Stimulated activated naive CD8-positive, alpha-beta T cell treated with anti-CD3 and anti-CD28 coated beads, Interleukin-15, amount 100 ng/mL, for 72 hours (primary cell): Measurements from ENCODE around the gene DDX53.

Source experiments
- ATAC-seq: fragments of 150-1000 bp; cut with Tn5 transposase; 2 replicates; pipeline ENCODE4 v1.10.0; 2021; ENCODE audit warnings: mild to moderate bottlenecking, moderate library complexity
- DNase-seq, 2 donors: peaks; one replicate each; pipeline ENCODE4 v3.0.0; 2021 to 2022
- H3K27ac Mint-ChIP-seq, 2 donors: one replicate each; pipeline ENCODE4 v1.8.0; 2022; ENCODE audit warnings: mild to moderate bottlenecking in 2 of 2, mixed read lengths in 2 of 2, moderate library complexity in 2 of 2
- H3K27me3 Mint-ChIP-seq: one replicate; pipeline ENCODE4 v1.8.0; 2022; ENCODE audit warnings: mixed read lengths
- H3K4me1 Mint-ChIP-seq: one replicate; pipeline ENCODE4 v1.8.0; 2022; ENCODE audit warnings: mild to moderate bottlenecking, mixed read lengths
- H3K4me3 Mint-ChIP-seq, 2 donors: one replicate each; pipeline ENCODE4 v1.8.0; 2022; ENCODE audit warnings: mild to moderate bottlenecking in 2 of 2, mixed read lengths in 2 of 2, moderate library complexity in 1 of 2
- H3K9me3 Mint-ChIP-seq, 2 donors: one replicate each; pipeline ENCODE4 v1.8.0; 2022; ENCODE audit warnings: mixed read lengths in 2 of 2

The DDX53 gene

GRCh38 chrX:22999696-23000223 is at the start of gene DDX53:
Gene DDX53, plus strand, starts transcription at chrX:22999960. Its CDS starts 98 bp downstream, at chrX:23000058.
- H3K4me3 Mint-ChIP-seq = no peak within 1 kb of the TSS
- no peak for DNase-seq
- ATAC-seq = no peak
- no peaks in the 10 kb centered on the region for H3K27me3 Mint-ChIP-seq
- H3K9me3 Mint-ChIP-seq = no peaks in the 10 kb centered on the region
- H3K27ac Mint-ChIP-seq = no peak within 1 kb of the TSS
- no peaks in the 10 kb centered on the region for H3K4me1 Mint-ChIP-seq

DNA sequence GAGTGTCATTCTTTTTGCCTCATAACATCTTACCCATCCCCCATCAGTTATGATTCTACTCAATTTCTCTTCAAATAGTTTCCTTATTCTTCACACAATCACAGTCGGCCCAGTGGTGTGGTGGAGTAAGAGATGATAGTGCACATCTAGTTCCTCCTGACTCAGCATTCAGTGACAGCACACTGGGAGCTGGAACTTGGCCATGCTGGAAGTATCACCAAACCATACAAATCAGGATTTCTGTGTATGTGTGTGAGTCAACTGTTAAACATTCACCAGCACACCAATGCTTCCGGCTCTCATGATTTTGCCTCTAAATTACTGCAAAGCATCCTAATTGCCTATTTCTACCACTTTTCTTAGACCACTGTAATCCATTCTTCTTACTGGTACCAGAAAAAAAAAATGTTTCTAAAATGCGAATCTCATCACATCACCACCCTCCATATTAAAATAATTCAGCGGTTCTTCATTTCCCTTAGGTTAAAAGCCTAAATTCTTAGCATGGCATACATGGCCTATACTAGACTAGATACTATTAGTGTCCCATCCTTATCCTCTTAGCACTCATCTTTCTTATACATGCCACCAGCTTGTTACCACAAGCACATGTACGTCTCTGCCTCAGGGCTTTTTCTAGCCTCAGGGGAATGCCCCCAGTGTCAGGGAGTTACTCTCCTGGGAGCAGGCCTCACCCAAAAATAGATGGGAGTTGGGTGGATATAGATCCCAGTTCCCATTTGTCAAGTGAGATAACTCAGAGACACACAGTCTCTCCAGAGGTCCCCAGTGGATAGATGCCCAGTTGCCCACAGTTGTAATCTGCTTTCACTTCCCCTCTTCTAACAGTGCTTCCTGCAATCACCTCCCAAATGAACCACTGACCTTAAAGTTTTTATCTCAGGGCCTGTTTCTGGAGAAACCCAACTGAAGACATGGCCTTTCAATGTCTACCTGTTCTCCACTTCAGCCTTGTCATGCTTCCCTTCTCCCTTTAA is 49.2 kb upstream of the DDX53 start:
- Mint-ChIP-seq H3K4me1 (no peaks in the 10 kb centered on the region), H3K27ac (no peak overlapping the region), H3K9me3 (peaks cover 0 to 7% of the 10 kb centered on the region in 2 donors), H3K4me3 (no peak overlapping the region), H3K27me3 (no peaks in the 10 kb centered on the region)
- DNase-seq = no peak
- no peak for ATAC-seq

DNA sequence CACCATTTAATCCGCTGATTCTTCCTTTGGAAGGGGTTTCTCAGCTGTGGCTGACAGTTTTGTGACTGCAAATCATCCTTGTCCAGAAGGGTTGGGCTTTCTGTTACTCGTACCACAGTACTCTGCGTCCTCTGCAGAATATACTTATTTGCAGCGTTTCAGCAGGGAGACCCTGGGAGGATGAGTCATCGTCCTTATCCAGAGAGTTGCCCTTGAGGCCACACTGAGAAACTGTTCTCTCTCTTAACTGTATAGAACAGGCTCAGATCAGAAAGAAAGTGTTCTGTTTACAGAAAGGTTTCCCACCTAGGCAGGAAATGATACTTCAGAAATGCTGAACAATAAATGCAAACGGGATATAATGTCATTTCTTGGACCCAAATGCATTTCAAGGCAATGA is 47.8 kb upstream of the DDX53 start:
- no peaks in the 10 kb centered on the region for H3K27me3 Mint-ChIP-seq
- no peak for DNase-seq

GRCh38 chrX:22958250-22958649 is 41.5 kb upstream of the DDX53 start:
- ATAC-seq (no peak), DNase-seq (no peak)
- H3K9me3 Mint-ChIP-seq = no peaks in the 10 kb centered on the region
- H3K27me3 Mint-ChIP-seq = no peaks in the 10 kb centered on the region
- H3K4me1 Mint-ChIP-seq = no peaks in the 10 kb centered on the region
- H3K4me3 Mint-ChIP-seq = no peak overlapping the region
- no peak overlapping the region for H3K27ac Mint-ChIP-seq

More for the DNA sequence above, 47.8 kb upstream of the DDX53 start:
- ATAC-seq = no peak
- Mint-ChIP-seq H3K4me3 (no peak overlapping the region), H3K4me1 (no peaks in the 10 kb centered on the region), H3K27ac (no peak overlapping the region), H3K9me3 (peaks cover 0 to 7% of the 10 kb centered on the region in 2 donors)

- Mint-ChIP-seq H3K4me3 (no peak overlapping the region), H3K27ac (no peak overlapping the region), H3K4me1 (no peaks in the 10 kb centered on the region), H3K9me3 (no peaks in the 10 kb centered on the region), H3K27me3 (no peaks in the 10 kb centered on the region)
- no peak for DNase-seq
- no peak for ATAC-seq
Observed at GRCh38 chrX:22959204-22959920, 40.4 kb upstream of the DDX53 start.

GRCh38 chrX:22963196-22963595 is 36.6 kb upstream of the DDX53 start:
- Mint-ChIP-seq H3K4me1 (no peaks in the 10 kb centered on the region), H3K27ac (no peak overlapping the region), H3K27me3 (no peaks in the 10 kb centered on the region), H3K4me3 (no peak overlapping the region), H3K9me3 (no peaks in the 10 kb centered on the region)
- DNase-seq (no peak), ATAC-seq (no peak)

DNA sequence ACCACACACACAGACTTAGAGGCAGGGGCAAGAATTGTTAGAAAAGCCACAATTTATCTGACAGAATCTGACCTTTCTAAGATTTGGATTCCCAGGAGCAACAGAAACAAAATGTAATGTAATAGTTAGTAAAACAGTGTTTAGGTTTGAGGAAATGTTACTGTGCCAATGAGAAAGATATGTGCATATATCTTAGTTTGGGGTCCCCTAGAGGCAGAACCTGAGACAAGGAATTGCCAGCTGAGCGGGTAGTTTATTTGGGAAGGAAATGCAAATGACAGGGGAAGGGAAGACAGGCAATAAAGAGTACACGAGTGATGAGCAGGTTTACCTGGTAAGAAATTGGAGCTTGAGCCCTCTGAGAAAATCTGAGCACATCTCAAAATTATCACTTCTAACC is 31.3 kb upstream of the DDX53 start:
- Mint-ChIP-seq H3K9me3 (peaks cover 0 to 7% of the 10 kb centered on the region in 2 donors), H3K4me3 (no peak overlapping the region), H3K4me1 (no peaks in the 10 kb centered on the region), H3K27me3 (no peaks in the 10 kb centered on the region), H3K27ac (peak overlapping the region in 1 of 2 donors; percentile 63)
- no peak for DNase-seq
- no peak for ATAC-seq

DNA sequence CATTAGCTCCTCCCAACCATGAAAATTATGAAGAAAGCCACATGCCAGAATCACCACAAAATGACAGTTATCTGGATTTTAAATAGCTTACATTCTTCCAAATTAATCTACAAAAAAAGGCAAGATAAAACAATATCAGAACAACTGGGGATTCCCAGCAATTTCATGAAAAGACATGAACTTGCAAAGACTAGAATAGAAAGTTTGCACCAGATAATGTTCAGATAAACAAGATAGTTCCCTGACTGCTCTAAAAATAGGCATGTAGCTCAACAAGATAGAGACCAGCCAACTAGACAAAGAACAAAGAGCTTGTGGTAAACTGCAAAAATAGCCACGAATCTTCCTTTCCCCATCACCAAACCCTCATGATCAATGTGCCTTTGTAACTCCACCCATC is 30.3 kb upstream of the DDX53 start:
- ATAC-seq (no peak), DNase-seq (no peak)
- H3K27me3 Mint-ChIP-seq = no peaks in the 10 kb centered on the region
- H3K4me3 Mint-ChIP-seq = no peak overlapping the region
- no peak overlapping the region for H3K27ac Mint-ChIP-seq
- H3K4me1 Mint-ChIP-seq = no peaks in the 10 kb centered on the region
- H3K9me3 Mint-ChIP-seq = peaks cover 0 to 7% of the 10 kb centered on the region in 2 donors

- Mint-ChIP-seq H3K4me3 (no peak overlapping the region), H3K9me3 (peaks cover 0 to 7% of the 10 kb centered on the region in 2 donors), H3K27ac (no peak overlapping the region), H3K4me1 (no peaks in the 10 kb centered on the region), H3K27me3 (no peaks in the 10 kb centered on the region)
- ATAC-seq (no peak), DNase-seq (no peak)
Observed at GRCh38 chrX:22970861-22971260, 28.9 kb upstream of the DDX53 start.

- ATAC-seq = no peak
- no peak for DNase-seq
- no peak overlapping the region for H3K4me3 Mint-ChIP-seq
- H3K9me3 Mint-ChIP-seq = peaks cover 0 to 7% of the 10 kb centered on the region in 2 donors
- no peak overlapping the region for H3K27ac Mint-ChIP-seq
- H3K27me3 Mint-ChIP-seq = no peaks in the 10 kb centered on the region
- no peaks in the 10 kb centered on the region for H3K4me1 Mint-ChIP-seq
Observed at GRCh38 chrX:22974616-22975015, 25.1 kb upstream of the DDX53 start.

- Mint-ChIP-seq H3K27ac (no peak overlapping the region), H3K4me3 (no peak overlapping the region), H3K27me3 (no peaks in the 10 kb centered on the region), H3K4me1 (no peaks in the 10 kb centered on the region), H3K9me3 (peaks cover 0 to 7% of the 10 kb centered on the region in 2 donors)
- DNase-seq (no peak), ATAC-seq (no peak)
Observed at GRCh38 chrX:22975786-22976185, 24.0 kb upstream of the DDX53 start.

GRCh38 chrX:22985958-22986357 is 13.8 kb upstream of the DDX53 start:
- no peak for ATAC-seq
- no peak overlapping the region for H3K4me3 Mint-ChIP-seq
- no peak for DNase-seq
- no peaks in the 10 kb centered on the region for H3K4me1 Mint-ChIP-seq
- H3K27me3 Mint-ChIP-seq = no peaks in the 10 kb centered on the region
- no peak overlapping the region for H3K27ac Mint-ChIP-seq
- H3K9me3 Mint-ChIP-seq = no peaks in the 10 kb centered on the region

- Mint-ChIP-seq H3K27me3 (no peaks in the 10 kb centered on the region), H3K27ac (no peak overlapping the region), H3K4me3 (no peak overlapping the region), H3K4me1 (no peaks in the 10 kb centered on the region), H3K9me3 (no peaks in the 10 kb centered on the region)
- ATAC-seq (no peak), DNase-seq (no peak)
Observed at GRCh38 chrX:22987452-22987851, 12.3 kb upstream of the DDX53 start.

- DNase-seq = no peak
Observed at GRCh38 chrX:23003116-23003515, 3.4 kb downstream of the DDX53 start.

DNA sequence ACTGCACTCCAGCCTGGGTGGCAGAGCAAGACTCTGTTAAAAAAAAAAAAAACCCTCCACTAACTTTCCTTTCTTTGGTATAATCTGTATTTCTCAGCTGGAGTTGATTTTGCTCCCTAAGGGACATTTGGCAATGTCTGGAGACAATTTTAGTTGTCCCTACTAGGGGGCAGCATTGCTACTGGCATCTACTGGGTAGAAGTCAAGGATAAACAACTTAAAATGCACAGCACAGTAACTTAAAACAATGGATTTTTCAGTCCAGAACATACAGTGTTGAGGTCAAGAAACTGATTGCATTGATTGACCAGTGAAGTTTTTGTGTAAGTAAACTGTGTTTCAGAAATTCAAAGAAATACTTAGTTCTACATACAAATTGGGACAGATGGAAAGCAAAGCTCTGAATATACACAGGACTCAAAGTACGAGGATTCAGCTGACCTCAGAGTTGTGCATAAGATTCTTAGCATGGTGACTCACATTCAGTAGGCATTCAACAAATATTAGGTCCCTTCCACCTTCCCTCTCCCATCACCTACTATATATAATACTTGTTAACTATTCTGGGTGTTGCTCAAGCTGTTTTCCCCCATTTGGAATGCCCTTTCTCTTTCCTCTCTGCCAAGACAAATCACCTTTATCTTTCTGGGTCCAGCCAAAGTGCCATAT is 8.8 kb downstream of the DDX53 start:
- no peaks in the 10 kb centered on the region for H3K27me3 Mint-ChIP-seq
- H3K4me3 Mint-ChIP-seq = no peak overlapping the region
- H3K4me1 Mint-ChIP-seq = peaks cover 7% of the 10 kb centered on the region
- DNase-seq (no peak), ATAC-seq (no peak)
- H3K9me3 Mint-ChIP-seq = no peaks in the 10 kb centered on the region
- H3K27ac Mint-ChIP-seq = no peak overlapping the region

More at GRCh38 chrX:23003116-23003515, 3.4 kb downstream of the DDX53 start:
- Mint-ChIP-seq H3K4me3 (no peak overlapping the region), H3K27me3 (no peaks in the 10 kb centered on the region), H3K4me1 (no peaks in the 10 kb centered on the region), H3K9me3 (no peaks in the 10 kb centered on the region), H3K27ac (no peak overlapping the region)
- ATAC-seq = no peak
